Endothelial cell of umbilical vein (primary cell): ENCODE data around the gene MIER2. TPM values are rescaled to one million over a fixed set of nuclear protein-coding genes. Genes with fewer than 3 reads are reported as not detected.

ENCODE experiments used
- BruUV-seq: library from RNA; stranded (reverse); fragments of 400-500 nt; replicated peaks from 2 replicates; lab custom pipeline; 2021; lab: Mats Ljungman, UMichigan
- CTCF ChIA-PET: fragments of 300-600, 350-600 bp; sonication (Branson Sonifier 250); formaldehyde crosslinking; loops from one replicate; lab custom pipeline; 2021; ENCODE audit warnings: antibody characterized with exemption, inconsistent platforms; lab: Charles Lee
- POLR2A ChIA-PET: fragments of 300-600, 350-600 bp; sonication (Branson Sonifier 250); formaldehyde crosslinking; loops from one replicate; lab custom pipeline; 2021; ENCODE audit warnings: antibody characterized with exemption, inconsistent platforms; lab: Charles Lee
- DNase-seq: peaks from one replicate; pipeline ENCODE4 v3.0.0-alpha.2; 2011; ENCODE audit warnings: low read depth, low spot score
- FAIRE-seq: peaks from 2 replicates; lab custom pipeline; 2011; peaks lifted over from hg19 to GRCh38; lab: Jason Lieb, UNC
- H2AFZ ChIP-seq: 2 replicates; pipeline ENCODE4 v1.6.0; 2012; ENCODE audit warnings: low read depth, low read length, control low read depth, inconsistent platforms
- H3K27ac ChIP-seq: 2 replicates; pipeline ENCODE4 v1.5.1; 2011; ENCODE audit warnings: low read depth, mild to moderate bottlenecking, control low read depth, low read length, moderate library complexity; ENCODE audit not compliant: insufficient read depth
- H3K27me3 ChIP-seq, 2 experiments: 2 replicates each; pipeline versions ENCODE4 v1.6.0 to v1.6.1; 2011; ENCODE audit warnings: low read length in 2 of 2, mixed read lengths in 1 of 2; ENCODE audit not compliant: control insufficient read depth in 2 of 2, insufficient read depth in 2 of 2
- H3K36me3 ChIP-seq, 2 experiments: 2 replicates in 1 of 2; 3 replicates in 1 of 2; pipeline ENCODE4 v1.5.1; 2011; ENCODE audit warnings: low read length in 2 of 2, mild to moderate bottlenecking in 1 of 2, moderate library complexity in 1 of 2; ENCODE audit not compliant: control insufficient read depth in 2 of 2, insufficient read depth in 2 of 2; ENCODE audit errors: extremely low read depth in 1 of 2
- H3K4me1 ChIP-seq: 3 replicates; pipeline ENCODE4 v1.5.1; 2011; ENCODE audit warnings: mild to moderate bottlenecking, low read length; ENCODE audit not compliant: control insufficient read depth, insufficient read depth; ENCODE audit errors: extremely low read depth
- H3K4me2 ChIP-seq: 2 replicates; pipeline ENCODE4 v1.6.1; 2011; ENCODE audit warnings: low read length, control low read depth, mixed read lengths; ENCODE audit not compliant: insufficient read depth
- H3K4me3 ChIP-seq, 3 experiments: fragments of 200-600 bp in 1 of 3; sonication (generic), shearing (Covaris generic) in 1 of 3; replicated peaks in 1 of 3; 2 replicates each; pipeline ENCODE4 v1.5.1; 2011 to 2016; ENCODE audit warnings: control low read depth in 3 of 3, low read length in 3 of 3, mild to moderate bottlenecking in 2 of 3, inconsistent platforms in 1 of 3, low read depth in 1 of 3, moderate library complexity in 1 of 3; ENCODE audit not compliant: insufficient read depth in 1 of 3
- H3K79me2 ChIP-seq: 2 replicates; pipeline ENCODE4 v1.6.0; 2012; ENCODE audit warnings: low read length, inconsistent platforms; ENCODE audit not compliant: control insufficient read depth, insufficient read depth
- H3K9ac ChIP-seq: replicated peaks from 2 replicates; pipeline ENCODE3; 2011; ENCODE audit warnings: low read length, control low read depth; ENCODE audit not compliant: insufficient read depth; ENCODE audit errors: extremely low read depth
- H3K9me1 ChIP-seq: replicated peaks from 3 replicates; pipeline ENCODE4 v1.6.0; 2011; ENCODE audit warnings: mild to moderate bottlenecking, low read length; ENCODE audit not compliant: control insufficient read depth, insufficient read depth; ENCODE audit errors: extremely low read depth
- H3K9me3 ChIP-seq: replicated peaks from 2 replicates; pipeline ENCODE4 v1.5.1; 2012; ENCODE audit warnings: low read length, inconsistent platforms; ENCODE audit not compliant: control insufficient read depth, insufficient read depth
- H4K20me1 ChIP-seq: replicated peaks from 2 replicates; pipeline ENCODE3; 2011; ENCODE audit warnings: mild to moderate bottlenecking, low read length; ENCODE audit not compliant: control insufficient read depth, insufficient read depth; ENCODE audit errors: extremely low read depth
- EZH2 ChIP-seq: IDR thresholded peaks from 2 replicates; pipeline ENCODE4 v1.6.1; 2012; ENCODE audit warnings: borderline replicate concordance, low read depth, mild to moderate bottlenecking, moderate library complexity, low read length, inconsistent platforms; ENCODE audit not compliant: severe bottlenecking
- FOS ChIP-seq: IDR thresholded peaks from 2 replicates; pipeline ENCODE4 v1.6.1; 2011; ENCODE audit warnings: mild to moderate bottlenecking, low read length, moderate library complexity, borderline replicate concordance; ENCODE audit not compliant: insufficient read depth
- GATA2 ChIP-seq: IDR thresholded peaks from 2 replicates; pipeline ENCODE4 v1.7.0; 2011; ENCODE audit warnings: low read depth, mild to moderate bottlenecking, moderate library complexity, mixed read lengths, low read length; ENCODE audit not compliant: insufficient read length, insufficient read depth
- JUN ChIP-seq: IDR thresholded peaks from 2 replicates; pipeline ENCODE4 v1.6.1; 2011; ENCODE audit warnings: borderline replicate concordance, low read depth; ENCODE audit not compliant: insufficient read length, insufficient read depth
- MYC ChIP-seq: IDR thresholded peaks from one replicate; pipeline ENCODE4 v1.6.1; 2011; ENCODE audit warnings: mild to moderate bottlenecking, low read depth, low read length
- POLR2A ChIP-seq: IDR thresholded peaks from 2 replicates; pipeline ENCODE4 v1.6.1; 2012; ENCODE audit warnings: low read depth, mild to moderate bottlenecking, control low read depth, low read length
- POLR2AphosphoS5 ChIP-seq: IDR thresholded peaks from 2 replicates; pipeline ENCODE4 v1.6.1; 2012; ENCODE audit warnings: low read depth, mild to moderate bottlenecking, control low read depth, low read length, moderate library complexity; ENCODE audit not compliant: insufficient read depth
- dilution Hi-C: fragments of 300-500 bp; cut with MboI; formaldehyde crosslinking; loops from one replicate; pipeline ENCODE4 v1.15.0; 2019; ENCODE audit warnings: low sequenced_read_pairs; ENCODE audit not compliant: extremely low pct_ligation_motif_present
- intact Hi-C: fragments of 100-400 bp; cut with micrococcal nuclease; formaldehyde crosslinking; loops from one replicate; pipeline ENCODE4 v1.10.0; 2022
- polyA plus RNA-seq, 4 experiments: library from polyadenylated mRNA; depleted of rRNA in 3 of 4; stranded (reverse) in 3 of 4; unstranded in 1 of 4; fragments of >200 nt; gene quantifications; 2 replicates each; pipeline versions ENCODE4 v1.2.1 to v1.2.3, GENCODE V29; 2011 to 2012; ENCODE audit warnings: missing spikeins in 1 of 4
- total RNA-seq: library from RNA; stranded (reverse); gene quantifications from 2 replicates; pipeline ENCODE4 v1.2.3, GENCODE V29; 2021
- TF ChIP-seq, protein P1 (sequence below), 2 donors: IDR thresholded peaks; 1 replicate in 1 of 2; 2 replicates in 1 of 2; pipeline ENCODE4 v1.5.1; 2011; ENCODE audit warnings: low read length in 2 of 2, mild to moderate bottlenecking in 2 of 2, moderate library complexity in 2 of 2, control low read depth in 1 of 2, inconsistent platforms in 1 of 2, low read depth in 1 of 2; ENCODE audit not compliant: insufficient read depth in 1 of 2; ENCODE audit errors: extremely low read depth in 1 of 2
- TF ChIP-seq, protein P2 (sequence below): IDR thresholded peaks from 2 replicates; pipeline ENCODE4 v1.6.1; 2011; ENCODE audit not compliant: insufficient read depth, insufficient read length

MIER2 gene
- total and polyA plus RNA-seq, 2 donors (not counting 3 experiments of a cell fraction or from before 2014, with no cell fraction given): 20.3 to 44.9 TPM

DNA sequence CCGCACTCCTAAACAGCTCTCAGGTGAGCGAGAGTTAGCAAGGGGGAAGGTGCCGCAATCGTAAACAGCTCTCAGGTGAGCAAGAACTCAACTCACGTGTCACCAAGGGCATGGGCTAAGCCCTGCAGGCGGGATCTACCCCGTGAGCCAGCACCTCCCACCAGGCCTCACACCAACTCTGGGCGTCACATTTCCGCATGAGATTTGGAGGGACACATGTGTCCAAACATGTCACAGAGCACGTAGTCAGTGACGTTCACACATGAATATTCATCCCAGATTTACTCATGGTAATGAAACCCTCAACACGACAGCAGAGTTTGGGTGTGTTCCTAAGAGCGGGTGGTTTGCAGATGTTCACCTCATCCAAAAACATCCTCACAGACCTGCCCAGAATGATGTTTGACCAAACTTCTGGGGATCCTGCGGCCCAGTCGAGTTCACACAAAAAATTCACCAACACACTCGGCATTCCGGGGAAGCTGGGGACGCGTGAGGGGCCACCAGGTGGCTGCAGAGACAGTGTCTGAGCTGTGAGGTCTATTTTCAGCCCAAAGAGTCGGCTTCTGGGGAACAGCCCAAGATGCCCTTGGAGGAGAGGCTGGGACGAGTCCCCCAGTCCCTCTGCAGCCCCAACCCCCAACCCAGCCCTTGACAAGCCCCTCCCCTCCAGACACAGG is 44.8 kb upstream of the MIER2 start:
- H3K27me3 ChIP-seq: peaks cover 2 to 4% of the 10 kb centered on the region in 2 experiments
- no peaks in the 10 kb centered on the region for H4K20me1 ChIP-seq
- POLR2A ChIA-PET: no interaction called here
- no peak overlapping the region for H3K27ac ChIP-seq
- no peaks in the 10 kb centered on the region for H3K79me2 ChIP-seq
- no peak overlapping the region for H3K9ac ChIP-seq
- DNase-seq: no peak
- H3K4me2 ChIP-seq: no peak overlapping the region
- no peak overlapping the region for H2AFZ ChIP-seq
- no peaks in the 10 kb centered on the region for H3K4me1 ChIP-seq
- H3K36me3 ChIP-seq: no peaks in the 10 kb centered on the region
- CTCF ChIA-PET: no interaction called here
- no peak overlapping the region for H3K4me3 ChIP-seq
- BruUV-seq: no TSS peak
- dilution Hi-C loops: no loop called here
- intact Hi-C loops: loop anchor here (10.0 kb wide), 1 partner anchor 95 kb away; no protein-coding TSS in a partner anchor
- TF ChIP-seq GATA2: no peak
- TF ChIP-seq, protein P1, sequence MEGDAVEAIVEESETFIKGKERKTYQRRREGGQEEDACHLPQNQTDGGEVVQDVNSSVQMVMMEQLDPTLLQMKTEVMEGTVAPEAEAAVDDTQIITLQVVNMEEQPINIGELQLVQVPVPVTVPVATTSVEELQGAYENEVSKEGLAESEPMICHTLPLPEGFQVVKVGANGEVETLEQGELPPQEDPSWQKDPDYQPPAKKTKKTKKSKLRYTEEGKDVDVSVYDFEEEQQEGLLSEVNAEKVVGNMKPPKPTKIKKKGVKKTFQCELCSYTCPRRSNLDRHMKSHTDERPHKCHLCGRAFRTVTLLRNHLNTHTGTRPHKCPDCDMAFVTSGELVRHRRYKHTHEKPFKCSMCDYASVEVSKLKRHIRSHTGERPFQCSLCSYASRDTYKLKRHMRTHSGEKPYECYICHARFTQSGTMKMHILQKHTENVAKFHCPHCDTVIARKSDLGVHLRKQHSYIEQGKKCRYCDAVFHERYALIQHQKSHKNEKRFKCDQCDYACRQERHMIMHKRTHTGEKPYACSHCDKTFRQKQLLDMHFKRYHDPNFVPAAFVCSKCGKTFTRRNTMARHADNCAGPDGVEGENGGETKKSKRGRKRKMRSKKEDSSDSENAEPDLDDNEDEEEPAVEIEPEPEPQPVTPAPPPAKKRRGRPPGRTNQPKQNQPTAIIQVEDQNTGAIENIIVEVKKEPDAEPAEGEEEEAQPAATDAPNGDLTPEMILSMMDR (IDR thresholded peaks at IDR 0.05; ENCODE audit: extremely low read depth in 1 of 2, insufficient read depth in 1 of 2, low read depth in 1 of 2, low read length in 2 of 2): no peak
- no peak for TF ChIP-seq POLR2AphosphoS5
- no peak for TF ChIP-seq FOS
- no peak for TF ChIP-seq JUN
- TF ChIP-seq, protein P2, sequence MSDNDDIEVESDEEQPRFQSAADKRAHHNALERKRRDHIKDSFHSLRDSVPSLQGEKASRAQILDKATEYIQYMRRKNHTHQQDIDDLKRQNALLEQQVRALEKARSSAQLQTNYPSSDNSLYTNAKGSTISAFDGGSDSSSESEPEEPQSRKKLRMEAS: no peak
- TF ChIP-seq MYC: no peak
- TF ChIP-seq EZH2: no peak
- no peak for TF ChIP-seq POLR2A
- no peaks in the 10 kb centered on the region for H3K9me3 ChIP-seq
- no peaks in the 10 kb centered on the region for H3K9me1 ChIP-seq
- FAIRE-seq: no peak
